Type B pancreatic cell (in vitro differentiated cells): ENCODE measurements around the gene TULP4. TPM values are rescaled to one million over a fixed set of nuclear protein-coding genes. Genes with fewer than 3 reads are reported as not detected.

Experiments
- DNase-seq: peaks from one replicate; pipeline ENCODE4 v3.0.0; 2021; ENCODE audit warnings: mixed read lengths; ENCODE audit not compliant: unreplicated experiment; ENCODE audit errors: extremely low spot score
- H3K27ac Mint-ChIP-seq: 2 replicates; pipeline ENCODE4 v1.8.0; 2021; ENCODE audit warnings: mild to moderate bottlenecking, mixed read lengths
- H3K27me3 Mint-ChIP-seq: 2 replicates; pipeline ENCODE4 v1.8.0; 2021; ENCODE audit warnings: mixed read lengths
- H3K36me3 Mint-ChIP-seq: 2 replicates; pipeline ENCODE4 v1.8.0; 2021; ENCODE audit warnings: mixed read lengths
- H3K4me1 Mint-ChIP-seq: one replicate; pipeline ENCODE4 v1.8.0; 2021; ENCODE audit warnings: mixed read lengths; ENCODE audit not compliant: unreplicated experiment
- H3K4me3 Mint-ChIP-seq: 2 replicates; pipeline ENCODE4 v1.8.0; 2021; ENCODE audit warnings: mild to moderate bottlenecking, mixed read lengths
- H3K9me3 Mint-ChIP-seq: 2 replicates; pipeline ENCODE4 v1.8.0; 2021; ENCODE audit warnings: mixed read lengths
- total RNA-seq: library from RNA; stranded (reverse); gene quantifications from 2 replicates; pipeline ENCODE4 v1.2.1, GENCODE V29; 2021; ENCODE audit warnings: low replicate concordance
- TF ChIP-seq, protein P1 (sequence below): fragments of 200-600 bp; sonication (generic); conservative IDR thresholded peaks from 2 replicates; pipeline ENCODE4 v1.5.0; 2021; ENCODE audit warnings: antibody characterized with exemption, mild to moderate bottlenecking

The TULP4 gene
- total RNA-seq, 1 donor from 2014 or later = 109 TPM

DNA sequence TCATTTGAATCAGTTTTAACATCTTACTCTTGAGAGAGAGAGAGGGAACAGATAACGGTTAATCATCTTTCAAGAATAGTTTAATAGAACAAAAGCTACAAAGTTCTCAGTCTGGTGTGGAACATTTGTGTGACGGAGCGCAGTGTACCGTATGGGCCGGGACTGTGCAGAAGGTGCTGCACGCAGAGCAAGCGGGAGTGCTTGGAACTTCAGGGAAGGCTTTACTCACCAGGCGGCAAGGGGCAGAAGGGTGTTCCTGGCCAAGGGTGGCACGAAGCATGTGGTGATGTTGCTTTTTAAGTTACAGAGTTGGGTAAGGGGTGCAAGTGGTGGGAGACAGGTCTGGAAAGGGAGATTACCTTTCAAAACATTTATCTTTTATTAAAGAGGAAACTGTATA lies 95.7 kb downstream of the TULP4 start:
- DNase-seq = no peak
- Mint-ChIP-seq H3K27ac (no peak overlapping the region), H3K4me1 (peaks cover 37% of the 10 kb centered on the region), H3K36me3 (peaks cover 29% of the 10 kb centered on the region), H3K9me3 (peaks cover 8% of the 10 kb centered on the region), H3K27me3 (no peaks in the 10 kb centered on the region), H3K4me3 (no peak overlapping the region)
- TF ChIP-seq, protein P1, sequence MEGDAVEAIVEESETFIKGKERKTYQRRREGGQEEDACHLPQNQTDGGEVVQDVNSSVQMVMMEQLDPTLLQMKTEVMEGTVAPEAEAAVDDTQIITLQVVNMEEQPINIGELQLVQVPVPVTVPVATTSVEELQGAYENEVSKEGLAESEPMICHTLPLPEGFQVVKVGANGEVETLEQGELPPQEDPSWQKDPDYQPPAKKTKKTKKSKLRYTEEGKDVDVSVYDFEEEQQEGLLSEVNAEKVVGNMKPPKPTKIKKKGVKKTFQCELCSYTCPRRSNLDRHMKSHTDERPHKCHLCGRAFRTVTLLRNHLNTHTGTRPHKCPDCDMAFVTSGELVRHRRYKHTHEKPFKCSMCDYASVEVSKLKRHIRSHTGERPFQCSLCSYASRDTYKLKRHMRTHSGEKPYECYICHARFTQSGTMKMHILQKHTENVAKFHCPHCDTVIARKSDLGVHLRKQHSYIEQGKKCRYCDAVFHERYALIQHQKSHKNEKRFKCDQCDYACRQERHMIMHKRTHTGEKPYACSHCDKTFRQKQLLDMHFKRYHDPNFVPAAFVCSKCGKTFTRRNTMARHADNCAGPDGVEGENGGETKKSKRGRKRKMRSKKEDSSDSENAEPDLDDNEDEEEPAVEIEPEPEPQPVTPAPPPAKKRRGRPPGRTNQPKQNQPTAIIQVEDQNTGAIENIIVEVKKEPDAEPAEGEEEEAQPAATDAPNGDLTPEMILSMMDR = no peak

DNA sequence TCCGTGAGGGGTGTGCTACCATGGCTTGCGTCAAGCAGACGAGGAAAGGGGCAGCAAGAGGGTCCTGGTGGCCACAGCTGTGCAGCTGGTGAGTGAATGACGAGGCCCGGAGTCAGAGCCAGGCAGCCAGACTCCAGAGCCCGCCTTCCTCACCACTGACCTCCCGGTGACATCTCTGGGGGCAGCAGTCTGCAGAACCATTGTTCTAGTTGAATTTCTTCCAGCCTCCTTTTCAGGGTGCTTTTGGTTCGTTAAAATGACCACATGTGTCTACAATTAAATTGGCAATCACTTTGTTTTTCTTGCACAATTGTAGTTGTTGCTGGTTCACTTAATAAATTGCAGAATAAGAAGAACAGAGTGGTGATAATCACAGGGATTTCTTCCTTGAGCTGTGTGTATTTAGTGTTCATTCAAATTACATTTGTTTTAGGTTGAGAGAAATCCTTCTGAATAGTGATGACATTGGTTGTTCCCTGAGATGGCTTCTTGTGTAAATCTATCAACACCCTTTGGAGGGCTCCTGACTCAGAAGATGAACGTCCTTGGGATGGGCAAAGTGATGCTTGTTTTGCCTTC lies 96.4 kb downstream of the TULP4 start:
- H3K4me3 Mint-ChIP-seq = no peak overlapping the region
- TF ChIP-seq, protein P1 = no peak
- H3K27ac Mint-ChIP-seq = no peak overlapping the region
- no peak for DNase-seq
- no peaks in the 10 kb centered on the region for H3K27me3 Mint-ChIP-seq
- peaks cover 32% of the 10 kb centered on the region for H3K36me3 Mint-ChIP-seq
- peaks cover 8% of the 10 kb centered on the region for H3K9me3 Mint-ChIP-seq
- H3K4me1 Mint-ChIP-seq = peaks cover 37% of the 10 kb centered on the region

DNA sequence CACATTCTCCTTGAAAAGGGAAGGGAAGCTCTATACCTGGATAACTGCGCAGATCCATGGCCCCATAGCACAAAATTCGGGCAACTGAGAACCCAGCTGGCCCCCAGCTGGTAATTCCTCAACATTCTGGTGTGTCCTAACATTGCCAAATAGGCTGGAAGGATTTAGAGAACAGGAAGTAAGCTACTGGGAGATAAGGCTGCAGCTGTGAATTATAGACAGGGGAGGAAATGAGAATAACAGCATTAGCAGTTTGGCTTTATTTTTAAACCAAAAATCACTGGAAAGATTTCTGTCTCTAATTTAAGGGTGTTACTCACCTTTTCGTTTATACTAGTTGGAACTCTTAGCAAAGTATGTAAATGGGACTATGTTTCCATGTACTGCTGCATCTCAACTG lies 97.2 kb downstream of the TULP4 start:
- H3K27me3 Mint-ChIP-seq = no peaks in the 10 kb centered on the region
- H3K36me3 Mint-ChIP-seq = peaks cover 28% of the 10 kb centered on the region
- no peak overlapping the region for H3K4me3 Mint-ChIP-seq
- peaks cover 8% of the 10 kb centered on the region for H3K9me3 Mint-ChIP-seq
- peaks cover 37% of the 10 kb centered on the region for H3K4me1 Mint-ChIP-seq
- H3K27ac Mint-ChIP-seq = no peak overlapping the region
- TF ChIP-seq, protein P1 = no peak
- DNase-seq = no peak

DNA sequence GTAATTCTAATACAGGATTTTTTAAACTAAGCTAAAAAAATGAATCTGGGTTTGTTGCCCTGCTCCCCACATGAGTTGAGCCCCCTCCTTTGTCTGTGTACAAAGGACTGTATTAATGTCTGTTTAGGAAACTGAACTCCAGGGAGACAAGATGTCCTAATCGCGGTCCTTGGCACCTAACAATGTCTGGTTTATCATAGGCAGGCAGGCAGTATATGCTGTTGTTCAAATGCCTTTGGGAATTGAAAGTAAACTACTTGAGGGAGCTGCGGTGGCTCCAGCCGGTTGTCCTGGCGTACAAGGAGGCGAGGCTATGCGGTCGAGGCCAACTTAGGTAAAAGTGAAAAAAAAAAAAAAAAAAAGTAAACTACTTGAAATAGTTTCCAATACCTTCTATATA lies 98.5 kb downstream of the TULP4 start:
- Mint-ChIP-seq H3K4me1 (peaks cover 28% of the 10 kb centered on the region), H3K36me3 (peaks cover 24% of the 10 kb centered on the region), H3K9me3 (no peaks in the 10 kb centered on the region), H3K4me3 (no peak overlapping the region), H3K27ac (no peak overlapping the region), H3K27me3 (no peaks in the 10 kb centered on the region)
- TF ChIP-seq, protein P1 = no peak
- no peak for DNase-seq

DNA sequence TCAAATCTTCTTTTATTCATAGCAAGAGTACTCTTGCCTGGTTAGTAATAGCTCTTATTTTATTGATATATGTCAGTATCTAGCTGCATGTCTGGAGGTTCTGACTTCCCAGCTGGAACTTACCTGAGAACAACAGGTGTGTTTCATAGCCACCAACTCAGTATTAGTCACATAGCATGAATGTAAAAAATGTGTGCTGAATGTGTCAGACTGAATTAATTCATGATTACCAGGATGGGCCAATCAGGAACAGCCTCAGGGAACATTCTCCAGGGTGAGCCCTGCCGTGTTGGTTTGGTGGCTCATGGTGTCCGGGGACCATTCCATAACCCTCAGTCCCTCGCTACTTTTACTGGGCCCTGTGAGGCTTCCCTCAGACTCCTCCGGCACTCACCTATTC lies 99.7 kb downstream of the TULP4 start:
- TF ChIP-seq, protein P1 = no peak
- no peaks in the 10 kb centered on the region for H3K9me3 Mint-ChIP-seq
- peaks cover 28% of the 10 kb centered on the region for H3K36me3 Mint-ChIP-seq
- no peak overlapping the region for H3K27ac Mint-ChIP-seq
- H3K27me3 Mint-ChIP-seq = no peaks in the 10 kb centered on the region
- H3K4me1 Mint-ChIP-seq = peaks cover 28% of the 10 kb centered on the region
- DNase-seq = no peak
- no peak overlapping the region for H3K4me3 Mint-ChIP-seq

DNA sequence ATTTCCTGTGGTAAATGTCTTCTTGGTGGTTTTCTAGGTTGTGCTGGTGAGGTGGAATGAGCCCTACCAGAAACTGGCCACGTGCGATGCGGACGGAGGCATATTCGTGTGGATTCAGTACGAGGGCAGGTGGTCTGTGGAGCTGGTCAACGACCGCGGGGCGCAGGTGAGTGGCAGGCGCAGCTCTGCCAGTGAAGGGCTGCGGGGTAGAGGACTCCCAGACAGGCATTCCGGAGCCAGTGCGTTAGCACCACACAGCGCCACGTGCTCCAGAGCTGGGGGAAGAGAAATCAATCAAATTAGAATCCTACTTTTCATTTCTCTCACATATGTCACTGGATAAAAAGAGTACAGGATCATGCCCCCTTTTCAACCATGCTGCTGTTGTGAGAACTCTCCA lies 100.8 kb downstream of the TULP4 start:
- no peak for DNase-seq
- Mint-ChIP-seq H3K9me3 (no peaks in the 10 kb centered on the region), H3K27ac (no peak overlapping the region), H3K4me3 (no peak overlapping the region), H3K27me3 (no peaks in the 10 kb centered on the region), H3K36me3 (peaks cover 26% of the 10 kb centered on the region), H3K4me1 (peaks cover 20% of the 10 kb centered on the region)
- TF ChIP-seq, protein P1 = no peak
